ENCODE results near the gene DCDC1. TPM values are rescaled to one million over a fixed set of nuclear protein-coding genes. Genes with fewer than 3 reads are reported as not detected.
A peak's percentile ranks its signal among the peaks of the same experiment; 100 is the strongest.

The DCDC1 gene
- total RNA-seq, 1 experiment from 2014 or later: 2.2 TPM

- Histone ChIP-seq H3K79me2 (ENCODE audit: low read depth) (no peaks in the 10 kb centered on the region), H2AFZ (no peak overlapping the region), H3K4me1 (replicated peaks; ENCODE audit: insufficient read depth) (no peaks in the 10 kb centered on the region), H3K27me3 (ENCODE audit: insufficient read depth, low read depth) (no peaks in the 10 kb centered on the region), H3K4me3 (no peak overlapping the region), H3K9me2 (ENCODE audit: insufficient read depth) (no peaks in the 10 kb centered on the region), H3K9me3 (ENCODE audit: insufficient read depth, low read depth) (no peaks in the 10 kb centered on the region), H3K27ac (no peak overlapping the region), H3K36me3 (ENCODE audit: low read depth) (no peaks in the 10 kb centered on the region), H3F3A (ENCODE audit: insufficient read depth, low read depth) (no peaks in the 10 kb centered on the region), H3K4me2 (no peak overlapping the region), H4K20me1 (ENCODE audit: insufficient read depth) (no peaks in the 10 kb centered on the region; the same call in 1 of the 2 replicates)
- no TSS peak for BruUV-seq (replicated peaks)
- ChIA-PET CTCF (interaction anchor here (0.6 to 1.1 kb wide), 8 partner anchors 10 to 1069 kb away, joined by 3 to 9 read pairs (median 3); no protein-coding TSS in a partner anchor), POLR2A (ENCODE audit: unreplicated experiment) (no interaction called here)
- intact Hi-C loops (cut with micrococcal nuclease; ENCODE audit: unreplicated experiment): loop anchor here (1.0 to 10.0 kb wide), 4 partner anchors 130 to 1190 kb away; no protein-coding TSS in a partner anchor
- peak; percentile 42 to 60 for DNase-seq
- TF ChIP-seq CTCF (conservative IDR thresholded peaks at IDR 0.05): peak; percentile 87
- no peak for TF ChIP-seq EZH2 (IDR thresholded peaks at IDR 0.05; ENCODE audit: low read depth)
Measured at GRCh38 chr11:31106968-31107576, 262.5 kb downstream of the DCDC1 start.

- Histone ChIP-seq H3K4me1 (replicated peaks; ENCODE audit: insufficient read depth) (no peaks in the 10 kb centered on the region), H3K4me2 (no peak overlapping the region), H4K20me1 (ENCODE audit: insufficient read depth) (no peaks in the 10 kb centered on the region; the same call in 1 of the 2 replicates), H3F3A (ENCODE audit: insufficient read depth, low read depth) (no peaks in the 10 kb centered on the region), H2AFZ (no peak overlapping the region), H3K27ac (no peak overlapping the region), H3K4me3 (no peak overlapping the region), H3K36me3 (ENCODE audit: low read depth) (no peaks in the 10 kb centered on the region), H3K79me2 (ENCODE audit: low read depth) (no peaks in the 10 kb centered on the region), H3K27me3 (ENCODE audit: insufficient read depth, low read depth) (no peaks in the 10 kb centered on the region), H3K9me3 (ENCODE audit: insufficient read depth, low read depth) (no peaks in the 10 kb centered on the region), H3K9me2 (ENCODE audit: insufficient read depth) (no peaks in the 10 kb centered on the region)
- no peak for TF ChIP-seq EZH2 (IDR thresholded peaks at IDR 0.05; ENCODE audit: low read depth)
- no peak for TF ChIP-seq CTCF (conservative IDR thresholded peaks at IDR 0.05)
- ChIA-PET POLR2A (ENCODE audit: unreplicated experiment) (no interaction called here), CTCF (interaction anchor here (0.6 to 1.1 kb wide), 6 partner anchors 9 to 901 kb away, joined by 3 to 9 read pairs (median 3); no protein-coding TSS in a partner anchor)
- no TSS peak for BruUV-seq (replicated peaks)
- DNase-seq: no peak
- intact Hi-C loops (cut with micrococcal nuclease; ENCODE audit: unreplicated experiment): loop anchor here (2.0 to 10.0 kb wide), 2 partner anchors 130 to 778 kb away; no protein-coding TSS in a partner anchor
Measured at GRCh38 chr11:31106326-31106725, 263.2 kb downstream of the DCDC1 start.

- no peaks in the 10 kb centered on the region for H3K9me3 ChIP-seq (ENCODE audit: insufficient read depth, low read depth)
- BruUV-seq (replicated peaks): no TSS peak
- H3K4me1 ChIP-seq (replicated peaks; ENCODE audit: insufficient read depth): no peaks in the 10 kb centered on the region
- H3K79me2 ChIP-seq (ENCODE audit: low read depth): no peaks in the 10 kb centered on the region
- DNase-seq: no peak
- TF ChIP-seq EZH2 (IDR thresholded peaks at IDR 0.05; ENCODE audit: low read depth): no peak
- TF ChIP-seq CTCF (conservative IDR thresholded peaks at IDR 0.05): no peak
- no peak overlapping the region for H3K4me2 ChIP-seq
- H4K20me1 ChIP-seq (ENCODE audit: insufficient read depth): no peaks in the 10 kb centered on the region; the same call in 1 of the 2 replicates
- no peaks in the 10 kb centered on the region for H3K36me3 ChIP-seq (ENCODE audit: low read depth)
- POLR2A ChIA-PET (ENCODE audit: unreplicated experiment): no interaction called here
- no peak overlapping the region for H2AFZ ChIP-seq
- H3K4me3 ChIP-seq: no peak overlapping the region
- intact Hi-C loops (cut with micrococcal nuclease; ENCODE audit: unreplicated experiment): loop anchor here (10.0 kb wide), 1 partner anchor 782 kb away; no protein-coding TSS in a partner anchor
- no peak overlapping the region for H3K27ac ChIP-seq
- CTCF ChIA-PET: no interaction called here
- H3K9me2 ChIP-seq (ENCODE audit: insufficient read depth): no peaks in the 10 kb centered on the region
- no peaks in the 10 kb centered on the region for H3F3A ChIP-seq (ENCODE audit: insufficient read depth, low read depth)
- H3K27me3 ChIP-seq (ENCODE audit: insufficient read depth, low read depth): no peaks in the 10 kb centered on the region
Measured at GRCh38 chr11:31102875-31103274, 266.7 kb downstream of the DCDC1 start.
